ENCODE measurements around the gene MAP4.
"Not testable (repeated sequence)": the region's sequence is repeated elsewhere in the genome, so short reads cannot be mapped to it uniquely, and the experiment has no call there.

MAP4 gene

DNA sequence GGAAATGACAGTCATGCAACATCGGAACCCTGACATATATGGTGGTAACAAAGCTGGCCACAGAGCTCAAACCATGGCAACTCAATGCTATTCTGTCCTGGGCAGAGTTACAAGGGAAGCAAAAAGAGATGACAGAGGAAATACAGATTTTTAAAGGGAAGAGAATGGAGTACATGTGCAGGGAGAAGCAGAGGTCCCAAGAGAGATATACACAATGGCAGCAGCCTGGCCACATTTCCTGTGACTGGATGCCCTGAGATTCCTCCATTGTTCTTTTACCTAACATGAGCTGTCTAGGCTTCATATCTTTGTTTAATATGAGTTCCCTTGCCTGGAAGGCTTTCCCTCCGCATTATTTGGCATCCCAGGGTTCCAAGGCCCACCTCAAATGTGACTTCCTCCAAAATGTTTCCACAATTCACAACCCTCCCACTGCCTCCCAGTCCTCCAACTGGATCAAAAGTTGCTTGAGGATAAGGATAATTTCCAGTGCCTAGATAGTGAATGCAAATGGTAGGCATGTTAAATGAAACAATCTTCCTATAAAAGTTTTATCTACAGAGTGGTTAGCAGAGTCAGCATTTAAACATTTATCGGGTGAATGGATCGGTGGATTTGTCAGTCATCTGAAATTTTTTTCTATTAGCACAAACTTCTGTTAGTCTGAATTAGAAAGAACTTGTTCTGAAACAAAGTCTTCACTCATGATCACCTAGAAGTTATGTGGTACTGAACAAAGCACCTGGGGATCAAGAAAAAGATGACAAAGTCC lies 127.0 kb downstream of the MAP4 start:
- H3K27me3 Mint-ChIP-seq, result no peaks in the 10 kb centered on the region
- no peak overlapping the region for H3K4me3 Mint-ChIP-seq
- no peak overlapping the region for H3K27ac Mint-ChIP-seq
- peaks cover 24% of the 10 kb centered on the region for H3K4me1 Mint-ChIP-seq
- DNase-seq, result no peak
- peaks cover 15% of the 10 kb centered on the region for H3K36me3 Mint-ChIP-seq
- CTCF ChIA-PET, result no interaction called here
- H3K9me3 Mint-ChIP-seq, result no peaks in the 10 kb centered on the region

- Mint-ChIP-seq H3K36me3 (peaks cover 15% of the 10 kb centered on the region), H3K4me1 (peaks cover 24% of the 10 kb centered on the region)
- H3K27me3 Mint-ChIP-seq, H3K4me3 Mint-ChIP-seq, H3K27ac Mint-ChIP-seq, DNase-seq, H3K9me3 Mint-ChIP-seq: not testable (repeated sequence)
- CTCF ChIA-PET, result interaction anchor here (1.1 kb wide), 1 partner anchor 101 kb away, joined by 3 read pairs; no protein-coding TSS in a partner anchor
Observed at GRCh38 chr3:47887991-47888390, 128.2 kb downstream of the MAP4 start.

DNA sequence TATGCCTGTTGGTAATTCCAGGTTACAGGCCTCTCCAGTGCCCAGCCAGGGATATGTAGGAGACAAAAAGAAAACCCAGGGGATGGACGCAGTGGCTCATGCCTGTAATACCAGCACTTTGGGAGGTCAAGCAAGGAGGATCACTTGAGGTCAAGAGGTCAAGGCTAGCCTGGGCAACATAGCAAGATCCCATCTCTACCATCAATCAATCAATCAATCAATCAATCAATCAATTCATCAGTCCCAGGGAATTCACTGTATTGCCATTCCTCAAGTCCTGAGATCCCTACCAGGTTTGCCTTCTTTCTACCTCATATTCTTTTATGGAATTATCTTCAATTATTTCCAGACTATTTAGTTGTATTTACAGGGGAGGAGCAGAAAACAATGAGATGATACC lies 131.0 kb downstream of the MAP4 start:
- DNase-seq, result no peak
- Mint-ChIP-seq H3K9me3 (no peaks in the 10 kb centered on the region), H3K27ac (no peak overlapping the region), H3K4me3 (no peak overlapping the region), H3K36me3 (peaks cover 15% of the 10 kb centered on the region), H3K27me3 (no peaks in the 10 kb centered on the region), H3K4me1 (peaks cover 18% of the 10 kb centered on the region)
- CTCF ChIA-PET, result no interaction called here

- no peak for DNase-seq
- CTCF ChIA-PET, result no interaction called here
- Mint-ChIP-seq H3K36me3 (peaks cover 15% of the 10 kb centered on the region), H3K9me3 (no peaks in the 10 kb centered on the region), H3K27ac (no peak overlapping the region), H3K27me3 (no peaks in the 10 kb centered on the region), H3K4me1 (peaks cover 18% of the 10 kb centered on the region), H3K4me3 (no peak overlapping the region)
Observed at GRCh38 chr3:47884603-47885002, 131.6 kb downstream of the MAP4 start.

DNA sequence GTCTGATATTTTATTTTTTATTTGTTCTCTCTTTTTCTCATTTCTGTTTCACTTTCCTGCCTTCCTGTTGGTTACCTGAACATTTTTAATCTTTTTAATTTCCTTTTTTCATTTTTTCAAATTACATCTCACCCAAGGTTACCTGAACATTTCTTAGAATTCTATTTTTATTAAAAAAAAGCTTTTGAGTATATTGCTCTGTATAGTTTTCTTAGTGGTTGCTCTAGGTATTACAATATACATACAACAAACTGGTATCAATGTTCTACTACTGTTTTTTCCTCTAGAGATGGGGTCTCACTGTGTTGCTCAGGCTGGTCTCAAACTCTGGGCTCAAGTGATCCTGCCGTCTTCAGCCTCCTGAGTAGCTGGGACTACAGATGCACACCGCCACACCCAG lies 133.9 kb downstream of the MAP4 start:
- H3K4me3 Mint-ChIP-seq, result no peak overlapping the region
- H3K4me1 Mint-ChIP-seq, result peaks cover 25% of the 10 kb centered on the region
- no peak overlapping the region for H3K27ac Mint-ChIP-seq
- CTCF ChIA-PET, result no interaction called here
- no peak for DNase-seq
- no peaks in the 10 kb centered on the region for H3K9me3 Mint-ChIP-seq
- no peaks in the 10 kb centered on the region for H3K27me3 Mint-ChIP-seq
- H3K36me3 Mint-ChIP-seq, result peaks cover 10% of the 10 kb centered on the region

- CTCF ChIA-PET, result interaction anchor here (0.9 kb wide), 1 partner anchor 112 kb away, joined by 3 read pairs; no protein-coding TSS in a partner anchor
- Mint-ChIP-seq H3K4me3 (no peak overlapping the region), H3K9me3 (no peaks in the 10 kb centered on the region)
Observed at GRCh38 chr3:47877719-47878118, 138.5 kb downstream of the MAP4 start.

DNA sequence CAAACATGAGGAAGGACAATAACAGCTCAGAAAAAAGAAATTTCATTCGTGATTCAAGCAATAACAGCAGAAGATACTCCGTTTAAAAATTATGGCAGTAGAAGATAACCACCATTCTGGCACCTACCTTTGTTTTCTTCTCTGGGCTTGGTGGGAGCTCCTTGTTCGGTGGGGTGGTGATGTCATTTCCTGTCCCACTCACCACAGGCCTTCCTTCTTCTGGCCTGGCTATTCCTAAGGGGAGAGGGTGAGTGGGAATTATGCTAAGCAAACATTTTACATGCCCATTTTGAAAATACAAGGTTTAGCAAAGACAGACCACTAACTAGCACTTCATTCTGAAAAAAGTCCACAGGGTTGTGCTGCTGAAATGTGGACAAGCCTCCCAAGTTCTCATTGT lies 138.9 kb downstream of the MAP4 start:
- CTCF ChIA-PET, result interaction anchor here (0.9 kb wide), 1 partner anchor 112 kb away, joined by 3 read pairs; no protein-coding TSS in a partner anchor
- no peak for DNase-seq
- Mint-ChIP-seq H3K36me3 (peaks cover 7% of the 10 kb centered on the region), H3K4me3 (no peak overlapping the region), H3K27ac (no peak overlapping the region), H3K4me1 (peaks cover 12% of the 10 kb centered on the region), H3K9me3 (no peaks in the 10 kb centered on the region), H3K27me3 (no peaks in the 10 kb centered on the region)

More at GRCh38 chr3:47877719-47878118, 138.5 kb downstream of the MAP4 start:
- Mint-ChIP-seq H3K36me3 (peaks cover 7% of the 10 kb centered on the region), H3K27ac (no peak overlapping the region), H3K4me1 (peaks cover 12% of the 10 kb centered on the region), H3K27me3 (no peaks in the 10 kb centered on the region)
- no peak for DNase-seq

DNA sequence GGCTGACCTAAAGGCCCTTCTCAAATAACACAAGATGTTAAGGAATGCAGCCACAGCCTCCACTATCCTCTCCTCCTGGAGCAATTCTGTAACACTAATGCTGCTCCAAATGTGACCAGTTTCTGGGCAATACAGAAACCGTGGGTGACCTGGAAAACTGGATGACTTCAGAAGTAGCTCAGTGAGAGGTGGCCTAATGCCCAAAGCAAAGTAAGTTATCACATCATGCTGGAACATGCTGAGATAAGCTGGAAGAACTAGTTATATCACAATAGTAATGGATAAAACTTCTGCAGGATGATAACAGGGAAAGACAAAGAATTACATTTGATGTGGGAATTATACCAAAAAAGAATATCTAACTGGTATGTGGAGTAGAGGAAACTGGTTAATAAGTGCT lies 141.3 kb downstream of the MAP4 start:
- Mint-ChIP-seq H3K36me3 (peaks cover 24% of the 10 kb centered on the region), H3K4me1 (peaks cover 12% of the 10 kb centered on the region), H3K27me3 (no peaks in the 10 kb centered on the region), H3K9me3 (no peaks in the 10 kb centered on the region), H3K4me3 (no peak overlapping the region), H3K27ac (no peak overlapping the region)
- CTCF ChIA-PET, result interaction anchor here (2.5 kb wide), 1 partner anchor 277 kb away, joined by 7 read pairs; no protein-coding TSS in a partner anchor
- no peak for DNase-seq

DNA sequence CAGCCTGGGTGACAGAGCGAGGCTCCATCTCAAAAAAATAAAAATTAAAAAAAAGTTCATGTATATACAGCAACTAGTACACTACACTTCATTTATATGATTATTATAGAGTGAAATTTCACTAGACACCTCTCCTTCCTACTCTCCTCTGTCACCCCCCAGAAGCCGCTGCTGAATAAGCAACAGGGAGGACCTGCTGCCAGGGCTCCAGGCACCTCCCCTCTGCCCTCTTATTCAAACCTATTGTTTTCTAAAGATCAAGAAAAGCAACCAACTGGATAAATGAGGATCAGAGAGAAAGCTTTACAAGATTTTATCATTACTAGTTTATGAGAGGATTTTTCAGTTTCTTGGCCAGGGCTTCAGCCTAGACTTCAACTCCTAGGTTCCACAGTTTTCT lies 141.8 kb downstream of the MAP4 start:
- Mint-ChIP-seq H3K4me3 (no peak overlapping the region), H3K36me3 (peaks cover 27% of the 10 kb centered on the region), H3K27me3 (no peaks in the 10 kb centered on the region), H3K27ac (no peak overlapping the region), H3K4me1 (peaks cover 12% of the 10 kb centered on the region), H3K9me3 (no peaks in the 10 kb centered on the region)
- CTCF ChIA-PET, result interaction anchor here (2.5 kb wide), 1 partner anchor 277 kb away, joined by 7 read pairs; no protein-coding TSS in a partner anchor
- no peak for DNase-seq

DNA sequence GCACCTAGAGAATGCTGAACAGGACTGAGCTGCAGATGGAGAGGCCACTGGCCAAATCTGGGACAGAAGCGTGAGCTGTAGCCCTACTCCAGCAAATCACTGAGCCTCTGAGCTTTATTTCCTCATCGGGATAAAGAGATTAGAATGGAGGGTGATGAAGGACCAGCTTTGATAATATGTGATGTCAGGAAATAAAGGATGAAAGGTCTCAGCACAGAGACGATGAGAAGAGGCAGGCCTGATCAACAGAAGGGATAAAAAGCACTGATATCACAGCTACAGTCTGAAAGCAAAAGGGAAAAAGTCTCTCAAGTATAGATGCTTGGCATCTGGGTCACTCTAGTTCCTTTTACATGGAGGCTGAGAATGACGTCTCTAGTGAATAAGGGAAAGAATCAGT lies 143.3 kb downstream of the MAP4 start:
- H3K27me3 Mint-ChIP-seq, result no peaks in the 10 kb centered on the region
- CTCF ChIA-PET, result interaction anchor here (2.5 kb wide), 1 partner anchor 279 kb away, joined by 7 read pairs; no protein-coding TSS in a partner anchor
- H3K4me1 Mint-ChIP-seq, result peaks cover 10% of the 10 kb centered on the region
- no peak for DNase-seq
- no peak overlapping the region for H3K4me3 Mint-ChIP-seq
- H3K27ac Mint-ChIP-seq, result no peak overlapping the region
- peaks cover 35% of the 10 kb centered on the region for H3K36me3 Mint-ChIP-seq
- H3K9me3 Mint-ChIP-seq, result no peaks in the 10 kb centered on the region

DNA sequence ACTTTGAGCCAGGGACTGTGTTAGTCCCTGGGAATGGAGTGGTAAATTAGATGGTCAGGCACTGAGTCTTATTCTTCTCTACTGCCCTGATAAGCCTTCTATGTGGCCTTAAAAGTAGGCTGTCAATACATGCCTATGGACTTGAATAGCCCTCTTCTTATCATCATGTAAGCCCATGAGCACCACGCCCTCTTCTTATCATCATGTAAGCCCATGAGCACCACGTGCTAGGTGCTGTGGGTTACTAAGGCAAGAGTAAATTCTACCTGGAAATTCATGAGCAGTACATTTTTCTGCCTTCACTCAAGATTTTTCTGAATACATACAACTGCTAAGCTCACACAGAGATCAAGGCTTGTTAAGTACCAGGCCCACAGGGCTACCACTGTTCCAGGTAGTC lies 144.8 kb downstream of the MAP4 start:
- no peak overlapping the region for H3K4me3 Mint-ChIP-seq
- CTCF ChIA-PET, result no interaction called here
- H3K27ac Mint-ChIP-seq, result no peak overlapping the region
- H3K27me3 Mint-ChIP-seq, result no peaks in the 10 kb centered on the region
- H3K36me3 Mint-ChIP-seq, result peaks cover 35% of the 10 kb centered on the region
- no peaks in the 10 kb centered on the region for H3K4me1 Mint-ChIP-seq
- DNase-seq, result no peak
- H3K9me3 Mint-ChIP-seq, result no peaks in the 10 kb centered on the region

DNA sequence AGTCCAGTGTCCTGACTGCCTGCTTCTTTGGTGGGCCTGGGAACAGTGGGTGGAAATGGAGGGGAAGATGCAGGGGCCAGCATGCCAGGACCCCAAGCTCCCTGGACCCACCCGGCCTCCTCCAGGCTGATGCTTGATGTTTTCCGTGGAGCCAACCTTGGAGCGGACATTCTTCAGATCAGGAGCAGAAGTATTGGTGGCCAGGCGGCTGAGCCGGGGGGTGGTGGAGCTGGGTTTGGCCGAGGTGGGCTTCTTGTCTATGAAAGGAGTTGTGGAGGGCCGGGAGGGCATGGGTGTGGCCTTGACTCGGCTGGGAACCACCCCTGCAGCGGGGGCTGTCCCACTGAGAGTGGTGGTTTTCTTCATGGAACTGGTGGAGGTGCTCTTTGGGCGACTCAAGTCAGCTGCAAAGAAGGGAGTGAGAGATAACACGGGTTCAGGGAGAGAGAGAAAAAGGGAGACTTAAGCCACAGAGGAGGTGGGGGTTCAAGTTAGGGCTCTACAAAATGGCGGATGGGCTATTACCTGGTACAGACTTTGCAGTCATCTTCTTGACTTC lies 145.4 kb downstream of the MAP4 start:
- DNase-seq, result no peak
- H3K9me3 Mint-ChIP-seq, result no peaks in the 10 kb centered on the region
- peaks cover 37% of the 10 kb centered on the region for H3K36me3 Mint-ChIP-seq
- no peaks in the 10 kb centered on the region for H3K27me3 Mint-ChIP-seq
- H3K4me3 Mint-ChIP-seq, result no peak overlapping the region
- CTCF ChIA-PET, result no interaction called here
- no peaks in the 10 kb centered on the region for H3K4me1 Mint-ChIP-seq
- no peak overlapping the region for H3K27ac Mint-ChIP-seq

DNA sequence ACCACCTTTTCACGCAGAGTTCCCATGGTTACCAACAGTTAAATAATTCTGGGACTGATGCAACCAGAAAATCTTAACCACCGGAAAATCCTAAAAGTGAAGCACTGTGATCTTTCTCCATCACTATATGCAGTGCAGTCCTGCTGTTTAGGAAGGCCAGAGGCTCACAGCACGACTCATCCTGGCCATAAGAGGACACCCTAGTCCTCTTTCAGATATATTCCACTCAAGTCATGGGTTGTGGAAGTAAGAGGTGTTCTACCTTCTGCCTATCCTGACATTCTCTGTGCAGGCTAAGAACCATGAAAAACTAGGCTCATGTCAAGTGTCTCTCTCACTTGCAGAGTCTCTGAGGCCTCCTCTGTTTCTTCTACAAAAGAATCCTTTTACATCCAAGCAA lies 146.1 kb downstream of the MAP4 start:
- CTCF ChIA-PET, result interaction anchor here (0.7 kb wide), 1 partner anchor 33 kb away, joined by 3 read pairs; no protein-coding TSS in a partner anchor
- Mint-ChIP-seq H3K27me3 (no peaks in the 10 kb centered on the region), H3K27ac (no peak overlapping the region), H3K36me3 (peaks cover 34% of the 10 kb centered on the region), H3K4me3 (no peak overlapping the region), H3K9me3 (no peaks in the 10 kb centered on the region), H3K4me1 (no peaks in the 10 kb centered on the region)
- no peak for DNase-seq

GRCh38 chr3:47868306-47868705 lies 147.9 kb downstream of the MAP4 start:
- DNase-seq, result no peak
- no peak overlapping the region for H3K4me3 Mint-ChIP-seq
- CTCF ChIA-PET, result no interaction called here
- H3K9me3 Mint-ChIP-seq, result no peaks in the 10 kb centered on the region
- H3K36me3 Mint-ChIP-seq, result peaks cover 30% of the 10 kb centered on the region
- H3K27ac Mint-ChIP-seq, result no peak overlapping the region
- no peaks in the 10 kb centered on the region for H3K4me1 Mint-ChIP-seq
- H3K27me3 Mint-ChIP-seq, result no peaks in the 10 kb centered on the region

DNA sequence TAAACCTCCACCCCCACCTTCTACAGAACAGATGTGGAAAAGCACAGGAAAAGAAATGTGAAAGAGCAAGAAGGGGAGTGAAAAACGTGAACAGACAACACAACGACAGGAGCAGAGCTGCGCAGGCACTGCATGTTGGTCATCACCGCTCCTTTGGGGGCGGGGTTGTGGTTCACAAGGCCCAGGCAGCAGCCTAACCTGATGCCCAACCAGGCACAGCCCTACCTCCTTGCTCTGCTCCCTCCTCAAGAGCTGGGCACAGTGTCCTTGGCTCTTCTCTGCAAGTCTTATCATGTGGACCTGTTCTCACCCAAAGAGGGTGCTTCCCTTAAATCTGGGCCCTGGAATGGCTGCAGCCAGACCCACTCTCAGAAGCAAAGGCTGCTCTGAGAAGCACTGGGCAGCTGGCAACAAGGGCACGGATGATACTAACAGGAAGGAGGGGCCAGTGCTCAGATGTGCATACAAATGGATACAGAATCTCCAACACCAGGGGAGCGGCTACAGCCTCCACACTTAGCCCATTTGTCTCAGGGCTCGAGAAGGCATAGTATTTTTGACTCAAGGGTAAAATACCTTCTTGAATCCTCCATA lies 148.7 kb downstream of the MAP4 start:
- H3K27me3 Mint-ChIP-seq, result no peaks in the 10 kb centered on the region
- no peak overlapping the region for H3K27ac Mint-ChIP-seq
- no peaks in the 10 kb centered on the region for H3K4me1 Mint-ChIP-seq
- CTCF ChIA-PET, result no interaction called here
- H3K36me3 Mint-ChIP-seq, result peaks cover 30% of the 10 kb centered on the region
- no peaks in the 10 kb centered on the region for H3K9me3 Mint-ChIP-seq
- DNase-seq, result no peak
- H3K4me3 Mint-ChIP-seq, result no peak overlapping the region

Measured in activated naive CD4-positive, alpha-beta T cell treated with anti-CD3 and anti-CD28 coated beads, Interleukin-2, amount 10 ng/mL, durations not matched to agents 7 days and 5 days (primary cell).